ENCODE data around the gene VCAN.

DNA sequence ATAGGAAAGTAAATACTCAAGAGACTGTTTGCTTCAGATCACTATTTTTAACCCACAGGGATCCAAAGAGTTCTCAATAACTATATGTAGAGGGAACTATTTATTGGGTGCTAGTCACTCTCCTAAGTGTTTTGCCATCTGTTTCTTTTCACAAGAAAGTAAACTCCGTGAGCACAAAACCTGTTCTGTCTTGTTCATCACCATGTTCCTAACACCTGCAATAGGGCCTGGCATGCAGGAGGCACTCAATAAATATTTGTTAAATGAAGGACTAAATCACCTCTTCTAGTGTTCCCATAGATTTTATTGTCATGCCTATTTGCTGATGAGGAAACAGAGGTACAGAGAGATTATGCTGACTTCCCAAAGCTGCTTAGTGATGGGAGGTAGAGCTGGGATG is 118.2 kb downstream of the VCAN start:
- TF ChIP-seq CTCF (IDR thresholded peaks at IDR 0.05) (no peak), TCF7L2 (IDR thresholded peaks at IDR 0.05; ENCODE audit: low read depth, low read length) (no peak)
- TF ChIP-seq, protein P1, sequence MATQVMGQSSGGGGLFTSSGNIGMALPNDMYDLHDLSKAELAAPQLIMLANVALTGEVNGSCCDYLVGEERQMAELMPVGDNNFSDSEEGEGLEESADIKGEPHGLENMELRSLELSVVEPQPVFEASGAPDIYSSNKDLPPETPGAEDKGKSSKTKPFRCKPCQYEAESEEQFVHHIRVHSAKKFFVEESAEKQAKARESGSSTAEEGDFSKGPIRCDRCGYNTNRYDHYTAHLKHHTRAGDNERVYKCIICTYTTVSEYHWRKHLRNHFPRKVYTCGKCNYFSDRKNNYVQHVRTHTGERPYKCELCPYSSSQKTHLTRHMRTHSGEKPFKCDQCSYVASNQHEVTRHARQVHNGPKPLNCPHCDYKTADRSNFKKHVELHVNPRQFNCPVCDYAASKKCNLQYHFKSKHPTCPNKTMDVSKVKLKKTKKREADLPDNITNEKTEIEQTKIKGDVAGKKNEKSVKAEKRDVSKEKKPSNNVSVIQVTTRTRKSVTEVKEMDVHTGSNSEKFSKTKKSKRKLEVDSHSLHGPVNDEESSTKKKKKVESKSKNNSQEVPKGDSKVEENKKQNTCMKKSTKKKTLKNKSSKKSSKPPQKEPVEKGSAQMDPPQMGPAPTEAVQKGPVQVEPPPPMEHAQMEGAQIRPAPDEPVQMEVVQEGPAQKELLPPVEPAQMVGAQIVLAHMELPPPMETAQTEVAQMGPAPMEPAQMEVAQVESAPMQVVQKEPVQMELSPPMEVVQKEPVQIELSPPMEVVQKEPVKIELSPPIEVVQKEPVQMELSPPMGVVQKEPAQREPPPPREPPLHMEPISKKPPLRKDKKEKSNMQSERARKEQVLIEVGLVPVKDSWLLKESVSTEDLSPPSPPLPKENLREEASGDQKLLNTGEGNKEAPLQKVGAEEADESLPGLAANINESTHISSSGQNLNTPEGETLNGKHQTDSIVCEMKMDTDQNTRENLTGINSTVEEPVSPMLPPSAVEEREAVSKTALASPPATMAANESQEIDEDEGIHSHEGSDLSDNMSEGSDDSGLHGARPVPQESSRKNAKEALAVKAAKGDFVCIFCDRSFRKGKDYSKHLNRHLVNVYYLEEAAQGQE (IDR thresholded peaks at IDR 0.05; ENCODE audit: insufficient read depth in 1 of 2, low read depth in 2 of 2, low read length in 1 of 2) = no peak
